ENCODE data around the gene EYS. TPM values are rescaled to one million over a fixed set of nuclear protein-coding genes. Genes with fewer than 3 reads are reported as not detected.

Gene EYS
- total and polyA plus RNA-seq, 2 of the 8 experiments (the other 6 are each of a cell fraction or from before 2014, with no cell fraction given) = 0.05 to 0.13 TPM

DNA sequence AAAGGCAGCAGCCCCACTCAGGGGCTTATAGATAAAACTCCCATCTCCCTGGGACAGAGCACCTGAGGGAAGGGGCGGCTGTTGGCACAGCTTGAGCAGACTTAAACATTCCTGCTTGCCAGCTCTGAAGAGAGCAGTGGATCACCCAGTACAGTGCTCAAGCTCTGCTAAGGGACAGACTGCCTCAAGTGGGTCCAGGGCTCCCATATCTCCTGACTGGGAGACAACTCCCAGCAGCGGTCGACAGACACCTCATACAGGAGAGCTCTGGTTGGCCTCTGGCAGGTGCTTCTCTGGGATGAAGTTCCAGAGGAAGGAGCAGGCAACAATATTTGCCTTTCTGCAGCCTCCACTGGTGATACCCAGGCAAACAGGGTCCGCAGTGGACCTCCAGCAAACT, 810.1 kb downstream of the EYS start:
- Histone ChIP-seq H2AFZ (ENCODE audit: low read length) (no peak overlapping the region), H2BK5ac (ENCODE audit: low read depth, low read length) (no peak overlapping the region), H3K4me2 (ENCODE audit: insufficient read depth in 1 of 2, low read depth in 2 of 2, low read length in 2 of 2) (no peak overlapping the region), H3K4ac (replicated peaks; ENCODE audit: insufficient read length, low read depth, low read length) (no peak overlapping the region), H4K91ac (replicated peaks; ENCODE audit: insufficient read length, low read length) (no peak overlapping the region), H3K9ac (replicated peaks in 1 of 4; ENCODE audit: extremely low read depth in 1 of 4, low read depth in 3 of 4, low read length in 3 of 4) (no peak overlapping the region), H3K56ac (replicated peaks; ENCODE audit: insufficient read length, low read depth, low read length) (no peak overlapping the region), H3K14ac (ENCODE audit: insufficient read length) (no peak overlapping the region), H2BK120ac (replicated peaks; ENCODE audit: low read depth, low read length) (no peak overlapping the region), H3K79me1 (ENCODE audit: low read depth, low read length) (no peaks in the 10 kb centered on the region), H3K9me3 (ENCODE audit: insufficient read depth in 2 of 2, low read depth in 1 of 2, low read length in 1 of 2) (no peaks in the 10 kb centered on the region), H3K79me2 (ENCODE audit: control insufficient read depth in 1 of 2, insufficient read depth in 2 of 2, low read length in 2 of 2) (no peaks in the 10 kb centered on the region), H4K20me1 (replicated peaks in 1 of 2; ENCODE audit: control insufficient read depth in 1 of 2, insufficient read depth in 2 of 2, low read length in 2 of 2) (no peaks in the 10 kb centered on the region), H3K27me3 (replicated peaks in 1 of 4; ENCODE audit: control insufficient read depth in 3 of 4, extremely low read depth in 1 of 4, insufficient read depth in 3 of 4, low read length in 3 of 4) (no peaks in the 10 kb centered on the region), H4K5ac (ENCODE audit: insufficient read length, low read depth, low read length) (no peak overlapping the region), H4K8ac (ENCODE audit: extremely low read depth, insufficient read depth, low read length) (no peak overlapping the region), H3K27ac (ENCODE audit: low read depth, low read length) (no peak overlapping the region), H2BK20ac (ENCODE audit: low read length) (no peak overlapping the region), H3K36me3 (ENCODE audit: control insufficient read depth in 2 of 4, insufficient read depth in 4 of 4, low read length in 3 of 4) (no peaks in the 10 kb centered on the region), H3K4me3 (ENCODE audit: extremely low read depth in 1 of 4, insufficient read depth in 2 of 4, low read depth in 3 of 4, low read length in 4 of 4) (no peak overlapping the region), H3K4me1 (replicated peaks in 1 of 4; ENCODE audit: control insufficient read depth in 3 of 4, insufficient read depth in 4 of 4, low read length in 3 of 4) (peaks cover 0 to 9% (median 0%) of the 10 kb centered on the region in 4 experiments; a peak in 2 of 7 replicates), H3K18ac (ENCODE audit: extremely low read depth, low read length) (no peak overlapping the region), H2BK12ac (ENCODE audit: low read depth, low read length) (no peak overlapping the region), H3K23me2 (ENCODE audit: low read depth, low read length) (no peaks in the 10 kb centered on the region), H2AK5ac (ENCODE audit: low read depth, low read length) (no peak overlapping the region), H3K23ac (ENCODE audit: insufficient read length) (no peak overlapping the region), H2BK15ac (ENCODE audit: low read length) (no peak overlapping the region)
- TF ChIP-seq MAFK (IDR thresholded peaks at IDR 0.05; ENCODE audit: low read depth, low read length) = no peak
- ChIA-PET POLR2A (ENCODE audit: partially characterized antibody) (no interaction called here), CTCF (ENCODE audit: partially characterized antibody) (interaction anchor here (0.6 kb wide), 1 partner anchor 276 kb away, joined by 5 read pairs; no protein-coding TSS in a partner anchor)
- FAIRE-seq (no peak), DNase-seq (ENCODE audit: low read depth in 1 of 2, low spot score in 2 of 2) (no peak)
- 97% methylated on average over 4 of the region's 4 CpGs; no CpG with 5 or more reads in 1 of the 2 experiments for WGBS, 2 experiments (ENCODE audit: extremely low coverage in 1 of 2, insufficient coverage in 1 of 2, insufficient read length in 1 of 2, insufficient replicate concordance in 2 of 2, low coverage in 1 of 2, low lambda C conversion rate in 2 of 2, missing lambda C conversion rate in 1 of 2)

Data from H1 (cell line).